GOT3 (cell line): ENCODE measurements around the gene AGPAT2.

Experiments used
- DNase-seq: peaks from one replicate; lab custom pipeline; 2025; ENCODE audit warnings: mixed read lengths; lab: John Stamatoyannopoulos, UW

The AGPAT2 gene

GRCh38 chr9:136661641-136662325, 25.5 kb downstream of the AGPAT2 start:
- no peak for DNase-seq

GRCh38 chr9:136660971-136661550, 26.2 kb downstream of the AGPAT2 start:
- DNase-seq, result no peak

GRCh38 chr9:136659861-136660784, 27.1 kb downstream of the AGPAT2 start:
- DNase-seq, result no peak

GRCh38 chr9:136658849-136659535, 28.3 kb downstream of the AGPAT2 start:
- DNase-seq, result no peak

- no peak for DNase-seq
Measured at GRCh38 chr9:136657974-136658848, 29.0 kb downstream of the AGPAT2 start.

GRCh38 chr9:136656795-136657611, 30.3 kb downstream of the AGPAT2 start:
- no peak for DNase-seq

GRCh38 chr9:136656183-136656738, 31.0 kb downstream of the AGPAT2 start:
- no peak for DNase-seq

GRCh38 chr9:136655536-136656182, 31.6 kb downstream of the AGPAT2 start:
- no peak for DNase-seq

GRCh38 chr9:136654820-136655535, 32.3 kb downstream of the AGPAT2 start:
- no peak for DNase-seq

- no peak for DNase-seq
Measured at GRCh38 chr9:136653323-136654079, 33.8 kb downstream of the AGPAT2 start.

- no peak for DNase-seq
Measured at GRCh38 chr9:136651860-136652259, 35.4 kb downstream of the AGPAT2 start.

- DNase-seq, result no peak
Measured at GRCh38 chr9:136650648-136651047, 36.6 kb downstream of the AGPAT2 start.

- no peak for DNase-seq
Measured at GRCh38 chr9:136650021-136650420, 37.2 kb downstream of the AGPAT2 start.

- DNase-seq, result no peak
Measured at GRCh38 chr9:136648751-136649150, 38.5 kb downstream of the AGPAT2 start.

- no peak for DNase-seq
Measured at GRCh38 chr9:136646827-136647711, 40.2 kb downstream of the AGPAT2 start.

GRCh38 chr9:136645903-136646754, 41.1 kb downstream of the AGPAT2 start:
- no peak for DNase-seq
